HG03442 (cell line): ENCODE measurements around the gene SLC6A13.
"Not testable (repeated sequence)": the region's sequence is repeated elsewhere in the genome, so short reads cannot be mapped to it uniquely, and the experiment has no call there.

Source experiments
- ATAC-seq: cut with Tn5 transposase; IDR thresholded peaks from one replicate; pipeline ENCODE4 v1.9.1; 2021; ENCODE audit warnings: mild to moderate bottlenecking, moderate library complexity; ENCODE audit not compliant: unreplicated experiment

The SLC6A13 gene

DNA sequence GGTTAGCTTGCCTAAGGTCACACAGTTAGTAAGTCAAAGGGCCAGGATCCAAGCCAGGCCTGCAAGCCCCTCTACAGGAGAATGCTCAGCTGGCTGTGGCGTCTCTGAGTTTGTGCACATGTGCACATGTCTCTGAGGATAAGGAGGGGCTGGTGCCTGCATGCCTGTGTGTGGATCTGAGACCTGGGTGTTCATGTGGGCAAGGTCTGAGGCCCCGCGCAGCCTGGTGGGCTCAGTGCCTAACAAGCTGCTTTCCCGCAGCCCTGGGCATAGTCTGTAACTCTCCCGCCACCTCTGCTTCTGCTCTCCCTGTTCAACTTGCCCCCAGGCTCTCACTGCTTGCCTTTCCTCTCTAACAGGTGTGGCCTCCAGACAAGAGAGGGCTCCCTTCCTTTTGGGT lies 44.4 kb downstream of the SLC6A13 start:
- no peak for ATAC-seq

DNA sequence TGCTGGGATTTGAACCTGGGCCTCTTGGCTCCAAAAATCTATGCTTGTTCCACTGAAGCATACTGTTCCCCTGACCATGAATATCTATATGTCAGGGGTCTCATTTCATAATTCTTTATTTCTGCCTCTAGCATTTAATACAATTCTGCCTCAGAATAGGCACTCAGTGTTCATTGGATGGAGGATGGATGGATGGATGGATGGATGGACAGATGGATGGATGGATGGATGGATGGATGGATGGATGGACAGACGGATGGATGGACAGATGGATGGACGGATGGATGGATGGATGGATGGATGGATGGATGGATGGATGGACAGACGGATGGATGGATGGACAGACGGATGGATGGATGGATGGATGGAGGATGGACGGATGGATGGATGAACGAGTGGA lies 45.6 kb downstream of the SLC6A13 start:
- not testable (repeated sequence) for ATAC-seq

DNA sequence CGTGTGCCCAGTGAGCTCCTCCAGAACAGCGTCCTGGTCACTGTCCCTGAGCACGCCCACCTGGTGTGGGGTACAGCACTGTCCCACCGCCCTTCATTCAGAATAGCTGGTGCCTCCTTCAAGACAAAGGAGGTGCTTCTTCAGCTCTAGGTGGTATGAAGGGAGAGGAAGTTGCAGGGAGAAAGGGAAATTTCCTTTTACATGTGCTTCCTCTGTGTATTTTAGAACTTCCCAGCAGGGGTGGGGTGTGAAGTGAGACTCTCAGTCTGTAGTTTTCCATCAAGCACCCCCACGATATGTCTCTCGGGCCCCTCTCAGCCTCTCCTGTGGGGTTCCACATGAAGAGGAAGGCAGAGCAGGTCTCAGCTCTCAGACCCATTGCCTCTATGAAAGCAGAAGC lies 47.5 kb downstream of the SLC6A13 start:
- no peak for ATAC-seq

DNA sequence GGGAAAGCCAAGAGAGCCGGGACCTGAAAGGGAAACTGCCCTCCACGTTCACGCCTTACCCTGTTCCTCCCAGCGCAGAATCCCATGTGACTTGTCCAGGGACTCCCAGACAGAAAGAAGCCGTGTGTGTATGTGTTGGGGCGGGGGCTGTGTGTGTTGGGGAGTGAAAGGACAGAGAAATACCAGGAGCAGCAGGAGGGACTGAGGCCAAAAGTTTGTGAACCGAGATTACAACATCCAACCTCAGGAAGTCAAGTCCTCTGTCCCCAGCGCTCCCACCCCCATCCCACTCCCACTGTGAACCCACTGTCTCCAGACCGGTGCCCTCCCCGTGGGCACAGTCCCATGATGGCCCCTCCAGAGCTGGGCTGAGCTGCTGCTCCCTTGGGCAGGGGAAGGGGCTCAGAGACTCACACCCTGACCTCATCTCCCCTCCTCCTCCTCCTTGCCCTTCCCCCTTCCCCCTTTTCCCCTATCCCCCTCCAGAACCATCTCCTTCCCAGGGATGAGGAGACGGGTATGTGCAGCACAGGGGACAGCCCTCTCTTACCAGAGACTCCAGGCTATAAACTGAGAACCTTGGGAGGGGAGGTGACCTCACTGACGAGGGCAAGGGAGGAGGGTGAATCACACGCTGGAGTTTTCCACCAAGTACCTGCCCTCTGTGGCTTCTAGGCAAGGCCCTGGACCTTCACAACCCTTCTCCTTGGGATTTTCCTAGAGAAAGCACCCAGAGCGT lies 48.5 kb downstream of the SLC6A13 start, which contains the start of gene SLC6A12:
Gene SLC6A12 (minus strand): TSS at position 155 of the 739 bp plus-strand sequence. CDS start 4,171 bp downstream, outside the sequence.
- no peak for ATAC-seq

DNA sequence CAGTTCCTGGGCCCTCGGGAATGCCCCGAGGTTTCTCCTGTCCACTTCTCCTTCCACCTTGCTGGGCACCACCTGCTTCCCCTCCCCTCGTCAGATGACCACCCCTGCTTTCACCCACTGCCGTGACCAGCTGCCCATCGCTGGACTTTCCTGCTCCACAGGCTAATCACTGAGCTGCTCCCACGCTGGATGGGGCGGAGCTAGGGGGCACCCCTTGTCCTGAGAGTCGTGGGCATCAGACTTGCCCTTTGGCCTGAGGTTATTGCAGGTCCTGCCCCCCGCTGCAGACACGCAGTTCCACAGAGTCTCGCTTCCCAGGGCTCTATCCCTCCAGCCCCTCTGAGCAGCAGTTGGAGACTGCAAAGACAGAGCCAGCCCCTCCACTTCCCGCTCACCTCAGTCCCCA lies 49.1 kb downstream of the SLC6A13 start:
- ATAC-seq, result no peak

DNA sequence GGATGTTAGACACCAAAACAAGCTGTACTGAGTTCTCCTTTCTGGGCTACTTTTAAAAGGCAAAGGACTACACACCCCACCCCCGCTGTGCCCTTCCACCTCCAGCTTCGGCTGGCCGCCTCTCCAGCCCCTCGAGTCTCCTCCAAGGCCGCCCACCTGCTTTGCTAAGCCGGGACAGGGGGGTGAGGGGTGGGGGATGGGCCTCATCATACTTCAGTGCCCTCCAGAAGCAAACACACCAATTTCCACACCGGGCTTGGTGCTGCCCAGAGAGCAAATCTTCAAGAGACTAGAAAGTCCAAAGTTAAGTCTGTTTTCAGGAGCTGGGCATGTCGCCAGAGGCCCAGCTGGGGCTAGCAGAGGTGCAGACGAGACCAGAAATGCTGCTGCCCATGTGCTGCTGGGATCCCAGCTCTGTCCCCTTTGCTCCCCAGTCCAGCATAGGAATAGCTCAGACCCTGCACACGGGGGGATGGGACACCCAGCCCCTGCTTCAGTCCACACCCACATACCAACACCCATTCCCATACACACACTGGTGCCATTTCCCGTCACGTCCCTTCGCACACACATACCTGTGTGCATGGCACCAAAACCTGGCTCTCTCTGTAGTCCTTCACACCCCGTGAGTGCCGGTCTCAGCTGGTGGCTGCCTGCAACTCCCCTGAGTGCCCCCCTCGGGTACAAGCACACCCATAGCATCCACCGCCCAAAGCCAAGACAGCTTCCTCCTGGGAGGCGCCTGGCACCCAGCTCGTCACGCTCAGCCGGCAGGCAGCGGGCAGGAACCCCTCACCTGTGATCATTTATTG lies 49.7 kb downstream of the SLC6A13 start:
- ATAC-seq, result no peak

DNA sequence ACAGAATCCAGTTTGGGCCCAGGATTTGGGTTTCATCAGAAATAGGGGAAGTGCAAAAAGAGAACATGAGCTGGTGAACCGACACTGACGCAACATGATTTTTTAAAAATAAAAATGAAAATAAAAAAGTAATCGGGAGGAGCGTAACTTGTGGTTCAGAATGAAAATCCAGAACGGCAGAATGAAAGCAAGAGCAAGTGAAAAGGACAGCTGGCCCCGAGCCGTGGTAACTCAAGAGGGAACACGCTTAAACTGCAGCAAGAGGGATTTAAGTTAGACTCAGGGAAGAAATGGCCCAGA lies 50.3 kb downstream of the SLC6A13 start:
- no peak for ATAC-seq

DNA sequence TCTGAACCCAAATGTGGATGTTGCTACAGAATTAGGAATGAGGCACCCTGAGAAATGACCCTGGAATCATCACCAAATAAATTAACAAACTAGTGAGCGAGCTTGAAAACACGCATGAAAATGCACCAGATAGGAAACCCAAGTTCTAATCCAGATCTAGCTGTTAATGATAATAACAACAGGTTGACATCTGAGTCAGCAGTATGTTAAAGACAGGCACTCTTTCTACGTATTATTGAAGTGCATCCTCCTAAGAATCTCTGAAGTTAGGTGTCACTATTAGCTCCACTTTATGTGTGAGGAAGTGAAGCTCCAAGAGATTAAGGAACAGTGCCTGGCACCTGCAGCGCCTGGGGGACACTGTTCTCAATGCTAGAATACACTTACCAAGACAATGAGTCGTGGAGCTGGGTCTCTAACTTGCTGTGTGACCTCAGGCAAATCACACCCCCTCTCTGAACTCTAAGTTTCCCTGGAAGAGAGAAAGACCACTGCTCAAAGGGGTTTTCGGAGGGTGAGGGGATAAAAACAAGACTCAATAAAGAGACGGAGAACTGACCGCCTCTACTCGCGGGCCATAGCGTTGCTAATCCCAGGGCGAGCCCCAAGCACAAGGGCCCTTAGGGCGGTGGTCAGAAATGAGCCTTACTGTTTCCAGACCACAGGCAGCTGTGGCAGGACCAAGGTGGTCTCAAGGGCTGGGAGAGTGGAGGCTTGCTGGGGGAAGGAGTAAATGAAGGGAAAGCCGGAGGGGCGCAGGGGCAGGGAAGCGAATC lies 50.8 kb downstream of the SLC6A13 start:
- no peak for ATAC-seq

DNA sequence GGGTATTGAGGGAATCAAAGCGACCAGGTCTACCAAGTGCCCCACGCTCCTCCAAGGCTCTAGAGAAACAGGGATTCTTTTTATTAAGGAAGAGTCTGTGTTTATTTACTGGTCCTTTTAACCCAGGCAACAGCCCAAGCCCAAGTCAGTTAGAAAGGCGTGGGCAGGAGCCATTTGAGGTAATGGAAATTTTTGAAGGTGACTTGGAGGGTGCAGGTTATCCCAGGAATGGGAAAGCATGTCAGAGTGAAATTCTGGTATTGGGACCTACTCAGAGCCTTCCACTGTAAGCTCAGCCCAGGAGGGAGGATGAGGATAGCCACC lies 51.5 kb downstream of the SLC6A13 start:
- no peak for ATAC-seq

DNA sequence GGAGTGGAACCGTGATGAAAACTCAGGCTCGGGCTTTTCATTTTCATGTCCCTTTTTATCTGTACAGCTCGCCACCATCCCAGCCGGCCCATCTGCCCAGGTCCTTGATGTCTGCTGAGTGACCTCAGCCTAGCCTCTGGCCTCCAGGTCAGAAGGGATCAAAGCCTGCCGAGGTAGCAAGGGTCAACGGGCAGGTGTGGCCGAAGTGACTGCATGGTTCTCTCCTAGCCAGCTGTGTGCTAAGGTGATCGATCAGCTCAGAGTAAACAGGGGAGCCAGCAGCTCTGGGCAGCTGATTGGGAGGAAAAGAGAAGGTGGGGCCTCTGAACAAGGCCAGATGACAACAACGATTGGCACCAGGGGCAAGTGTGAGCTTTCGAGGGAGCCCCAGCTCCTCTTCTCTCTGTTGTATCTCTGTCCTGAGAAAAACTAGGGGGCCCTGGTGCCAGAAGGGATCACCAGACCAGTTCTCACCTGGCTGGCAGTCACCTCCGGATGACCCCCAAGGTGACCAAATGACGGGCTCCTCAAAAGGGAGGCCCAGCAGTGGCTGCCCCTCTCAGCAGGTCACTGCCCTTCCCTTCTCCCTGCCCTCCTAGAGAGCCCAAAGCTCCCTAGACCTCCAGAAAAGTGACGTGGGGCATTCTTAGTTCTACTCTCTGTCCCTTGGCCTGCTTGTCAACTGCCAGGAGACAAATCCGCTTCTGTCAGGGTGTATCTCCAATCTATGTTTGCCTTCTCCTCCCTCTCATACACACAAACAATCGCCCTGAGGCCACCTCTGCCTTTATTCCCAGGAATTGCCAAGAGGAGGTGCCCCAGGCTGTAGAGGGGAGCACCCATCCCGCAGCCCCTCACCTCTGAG lies 52.1 kb downstream of the SLC6A13 start:
- ATAC-seq, result no peak

DNA sequence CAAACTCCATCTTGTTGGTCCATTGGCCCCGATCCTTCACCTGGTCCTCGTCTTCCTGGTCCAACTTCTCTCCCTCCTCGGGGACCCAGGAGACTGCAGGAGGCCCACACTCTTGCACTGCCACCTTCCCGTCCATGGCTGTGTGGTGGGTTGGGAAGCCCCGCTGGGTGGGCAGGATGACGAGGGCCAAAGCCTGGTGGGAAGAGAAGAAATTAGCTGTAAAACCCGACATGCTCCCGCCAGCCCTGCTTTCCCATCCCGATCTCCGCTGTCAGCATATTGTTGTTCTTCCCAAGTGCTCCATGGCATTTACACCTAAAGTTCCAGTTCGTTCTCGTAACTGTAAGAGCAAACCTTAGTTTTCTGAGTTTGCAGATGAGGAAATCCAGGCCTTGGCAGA lies 52.8 kb downstream of the SLC6A13 start:
- no peak for ATAC-seq

DNA sequence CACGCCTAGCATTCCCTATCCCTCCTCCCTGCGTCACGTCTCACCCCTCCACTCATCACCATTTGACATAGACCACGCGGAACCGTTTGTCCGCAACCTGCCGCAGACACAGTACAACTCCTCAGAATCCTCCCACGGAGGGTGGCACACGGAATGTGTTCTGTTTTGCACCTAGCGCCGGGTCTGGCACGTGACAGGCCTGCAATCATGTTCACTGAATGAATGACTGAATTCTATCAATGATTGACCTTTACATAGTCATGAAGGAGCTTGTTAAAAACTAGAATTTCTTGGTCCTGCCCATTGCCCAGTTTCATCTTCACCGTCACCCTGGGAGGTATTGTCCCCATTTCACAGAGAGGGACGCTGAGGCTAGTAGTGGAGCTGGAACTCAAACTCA lies 53.4 kb downstream of the SLC6A13 start:
- no peak for ATAC-seq

DNA sequence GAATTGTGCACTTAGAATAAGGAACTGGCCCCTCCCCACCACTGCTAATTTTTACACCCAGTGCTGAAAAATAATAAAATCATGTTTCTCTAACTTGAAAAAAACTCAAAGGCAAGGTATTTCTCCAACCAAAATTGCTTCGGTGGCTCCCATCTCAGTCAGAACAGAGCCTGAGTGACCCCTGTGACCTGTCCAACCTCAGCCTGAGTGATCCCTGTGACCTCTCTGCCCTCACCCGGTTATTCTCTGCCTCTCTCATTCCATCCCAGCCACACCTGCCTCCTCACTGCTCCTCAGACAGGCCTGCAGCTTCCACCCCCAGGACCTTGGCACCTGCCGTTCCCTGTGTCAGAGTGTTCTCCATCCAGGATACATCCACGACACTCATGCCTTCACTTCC lies 53.8 kb downstream of the SLC6A13 start:
- ATAC-seq, result no peak

DNA sequence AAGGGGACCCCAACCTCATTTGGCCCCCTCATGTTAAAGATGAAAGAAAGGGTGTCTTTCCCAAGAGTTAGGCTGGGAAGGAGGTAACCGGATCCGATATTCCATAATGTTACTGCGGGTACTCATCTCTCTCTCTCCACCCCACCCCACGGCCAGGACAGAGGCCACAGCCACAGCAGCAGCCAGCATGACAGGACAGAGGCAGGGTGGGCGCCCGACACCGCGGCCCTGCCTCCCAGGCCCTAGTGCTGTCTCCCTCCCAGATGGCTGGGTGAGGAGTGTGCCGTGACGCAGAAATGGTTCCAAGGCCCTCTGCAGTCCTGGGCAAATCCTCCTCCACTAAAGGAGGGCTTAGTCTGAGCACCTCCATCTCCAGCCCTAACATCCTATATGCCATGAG lies 54.8 kb downstream of the SLC6A13 start:
- ATAC-seq, result no peak

DNA sequence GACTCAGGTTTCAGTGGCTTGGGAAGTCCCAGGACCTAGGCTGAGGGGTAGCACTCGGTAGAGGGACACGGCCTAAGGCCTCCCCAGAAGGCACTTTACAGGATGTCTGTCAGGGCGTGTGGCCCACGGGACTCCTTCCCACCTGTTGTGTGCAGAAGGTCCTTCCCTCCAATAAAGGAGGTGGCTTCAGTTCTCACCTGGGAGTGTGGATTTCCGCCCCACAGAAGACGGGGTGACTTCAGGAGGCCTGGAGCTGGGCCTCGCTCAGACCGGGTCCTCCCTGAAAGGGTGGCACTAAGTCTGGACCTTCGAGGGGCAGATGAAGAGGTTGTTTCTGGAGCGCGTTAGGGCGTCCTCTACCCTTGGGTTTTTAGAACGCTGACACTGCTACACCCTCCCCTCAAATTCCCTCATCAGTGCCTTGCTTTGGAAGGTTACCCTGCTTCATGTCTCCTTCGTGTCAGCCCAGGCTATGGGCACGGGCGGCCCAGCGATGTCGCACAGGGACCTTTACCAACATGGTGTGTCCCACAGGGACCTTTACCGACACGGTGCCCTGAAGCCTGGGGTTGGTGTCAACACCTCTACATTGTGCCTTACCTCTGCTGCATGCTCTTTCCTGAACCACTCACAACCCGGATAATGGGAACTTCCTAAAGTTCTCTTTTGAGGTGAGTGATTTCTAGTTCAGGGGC lies 55.7 kb downstream of the SLC6A13 start:
- ATAC-seq, result no peak

DNA sequence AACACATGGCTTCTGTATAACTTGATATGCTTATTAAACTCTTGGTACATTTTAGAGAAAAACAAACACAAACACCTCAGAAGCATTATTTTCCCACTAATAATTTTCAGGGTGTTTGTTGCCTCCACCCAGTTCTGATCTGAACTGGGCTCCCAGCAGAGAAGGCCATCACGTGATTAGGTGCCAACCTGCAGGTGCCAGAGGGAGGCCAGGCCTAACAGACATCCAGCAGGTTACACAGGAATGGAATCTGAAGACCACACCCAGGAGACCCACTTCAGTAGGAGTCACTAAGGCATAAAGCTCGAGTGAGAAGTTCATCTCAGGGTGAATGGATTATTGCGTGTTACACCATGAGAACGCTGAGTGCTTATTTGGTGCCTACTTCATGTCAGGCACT lies 57.6 kb downstream of the SLC6A13 start:
- no peak for ATAC-seq

DNA sequence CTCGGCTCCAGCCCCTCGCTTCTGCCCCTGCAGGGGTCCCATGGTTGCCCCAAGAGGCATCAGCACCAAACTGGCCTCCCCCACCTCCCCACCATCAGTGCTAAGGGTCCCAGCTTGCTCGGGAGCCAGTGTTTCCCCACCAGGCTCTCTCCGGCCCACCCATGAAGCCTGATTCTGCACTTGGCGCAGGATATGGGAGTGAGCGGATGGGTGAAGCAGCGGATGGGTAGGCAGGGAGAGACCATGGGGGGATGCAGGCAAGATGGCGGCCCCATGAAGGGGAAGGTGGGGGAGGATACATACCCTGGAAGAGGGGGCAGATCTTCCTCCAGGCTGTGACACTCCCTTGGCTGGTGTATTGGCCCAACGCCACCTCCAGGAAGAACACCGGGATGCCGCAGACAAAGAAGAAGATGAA lies 58.4 kb downstream of the SLC6A13 start:
- no peak for ATAC-seq

DNA sequence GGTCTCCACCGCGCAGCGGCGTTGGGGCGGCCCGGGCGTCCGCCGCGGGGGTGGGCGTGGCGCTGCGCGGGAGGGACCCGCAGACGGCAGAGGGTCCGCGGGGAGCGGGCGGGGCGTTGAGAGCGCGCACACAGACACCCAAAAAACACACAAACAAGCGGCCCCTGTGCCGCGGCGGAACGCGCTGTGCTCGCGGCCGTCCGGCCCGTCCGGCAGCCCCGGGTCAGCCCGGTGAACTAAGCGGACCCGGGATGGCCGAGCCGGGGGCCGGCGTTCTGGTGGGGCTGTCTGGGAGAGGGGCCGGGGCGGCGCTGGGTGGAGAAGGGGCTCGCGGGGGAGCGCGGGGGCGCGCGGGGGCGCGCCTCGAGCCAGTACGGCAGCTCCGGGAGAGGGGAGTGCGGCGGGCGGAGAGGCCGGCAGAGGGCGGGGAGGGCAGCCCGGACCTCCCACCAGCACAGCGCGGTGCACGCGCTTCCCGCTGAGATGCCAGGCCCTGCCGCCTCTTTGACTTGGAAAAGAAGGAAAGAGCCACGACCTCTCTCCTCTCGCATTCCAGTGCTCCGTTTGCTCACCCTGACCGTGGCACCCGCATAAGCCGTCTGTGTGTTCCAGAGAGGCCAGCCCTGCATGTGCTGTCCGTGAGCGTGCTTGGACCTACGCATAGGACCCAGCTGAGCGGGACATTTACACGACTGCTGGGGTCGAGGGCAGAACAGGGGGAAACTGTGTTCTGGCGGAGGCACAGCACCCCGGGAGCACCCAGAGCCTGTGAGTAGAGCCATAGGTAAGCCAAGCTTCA lies 59.0 kb downstream of the SLC6A13 start:
- ATAC-seq, result no peak

DNA sequence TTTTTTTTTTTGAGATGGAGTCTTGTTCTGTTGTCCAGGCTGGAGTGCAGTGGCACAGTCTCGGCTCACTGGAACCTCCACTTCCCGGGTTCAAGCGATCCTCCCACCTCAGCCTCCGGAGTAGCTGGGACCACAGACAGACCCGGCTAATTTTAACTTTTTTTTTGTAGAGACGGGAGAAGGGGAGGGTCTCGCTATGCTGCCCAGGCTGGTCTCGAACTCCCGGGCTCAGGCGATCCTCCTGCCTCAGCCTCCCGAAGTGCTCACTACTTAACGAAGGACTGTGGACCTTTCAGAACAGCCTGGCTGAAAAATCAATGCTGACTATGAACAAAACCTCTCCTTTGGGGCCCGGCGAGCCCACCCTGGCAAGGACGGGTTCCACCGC lies 59.6 kb downstream of the SLC6A13 start:
- no peak for ATAC-seq
